ENCODE results near the gene NEO1. TPM values are rescaled to one million over a fixed set of nuclear protein-coding genes. Genes with fewer than 3 reads are reported as not detected.

The NEO1 gene
- polyA plus RNA-seq, 1 of the 3 experiments (the other 2 are of a cell fraction): 13.1 TPM

DNA sequence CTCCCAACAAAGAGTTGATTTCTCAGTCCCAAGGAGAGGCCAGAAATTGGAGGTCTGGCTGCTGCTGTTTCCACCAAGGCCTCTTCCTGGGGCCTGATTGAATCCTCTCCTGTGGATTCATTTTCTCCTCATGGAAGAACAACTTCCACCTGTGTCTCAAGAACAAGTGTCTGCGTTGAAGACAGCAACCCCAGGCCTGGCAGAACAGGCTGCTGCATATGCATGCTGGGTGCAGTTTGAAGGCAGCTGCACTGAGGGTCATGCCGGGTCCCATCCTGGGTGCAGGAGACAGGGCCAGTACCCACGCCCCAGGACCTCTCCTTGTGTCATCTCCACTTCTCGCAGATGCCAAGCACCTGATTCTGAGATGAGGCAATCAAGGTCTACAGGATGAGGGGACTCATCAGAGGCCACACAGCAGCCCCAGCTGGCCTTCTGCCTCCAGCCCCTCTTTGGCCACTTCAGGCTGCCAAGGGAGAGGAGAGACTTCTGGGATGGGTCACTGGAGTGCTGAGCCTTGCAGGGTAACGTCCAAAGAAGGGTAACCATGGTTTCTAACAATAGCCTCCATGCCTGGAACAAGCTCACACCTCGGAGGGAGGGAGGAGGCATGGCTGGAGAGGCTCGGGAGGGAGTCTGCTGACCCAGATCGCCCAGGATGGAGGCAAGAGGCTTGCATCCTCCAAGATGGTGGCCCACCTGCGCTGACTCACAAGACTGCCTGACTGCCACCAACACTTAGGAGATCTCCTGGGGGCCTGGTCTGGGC is 286.5 kb downstream of the NEO1 start (continued):
- TF ChIP-seq CTCF (IDR thresholded peaks at IDR 0.05) (no peak), JUND (IDR thresholded peaks at IDR 0.05) (no peak), GABPA (IDR thresholded peaks at IDR 0.05; ENCODE audit: low read depth) (no peak), ELF1 (IDR thresholded peaks at IDR 0.05) (no peak), IRF3 (IDR thresholded peaks at IDR 0.05; ENCODE audit: low read depth, low read length) (no peak)
- TF ChIP-seq, protein P1, sequence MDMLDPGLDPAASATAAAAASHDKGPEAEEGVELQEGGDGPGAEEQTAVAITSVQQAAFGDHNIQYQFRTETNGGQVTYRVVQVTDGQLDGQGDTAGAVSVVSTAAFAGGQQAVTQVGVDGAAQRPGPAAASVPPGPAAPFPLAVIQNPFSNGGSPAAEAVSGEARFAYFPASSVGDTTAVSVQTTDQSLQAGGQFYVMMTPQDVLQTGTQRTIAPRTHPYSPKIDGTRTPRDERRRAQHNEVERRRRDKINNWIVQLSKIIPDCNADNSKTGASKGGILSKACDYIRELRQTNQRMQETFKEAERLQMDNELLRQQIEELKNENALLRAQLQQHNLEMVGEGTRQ (IDR thresholded peaks at IDR 0.05; ENCODE audit: borderline replicate concordance, low read depth, low read length): no peak

DNA sequence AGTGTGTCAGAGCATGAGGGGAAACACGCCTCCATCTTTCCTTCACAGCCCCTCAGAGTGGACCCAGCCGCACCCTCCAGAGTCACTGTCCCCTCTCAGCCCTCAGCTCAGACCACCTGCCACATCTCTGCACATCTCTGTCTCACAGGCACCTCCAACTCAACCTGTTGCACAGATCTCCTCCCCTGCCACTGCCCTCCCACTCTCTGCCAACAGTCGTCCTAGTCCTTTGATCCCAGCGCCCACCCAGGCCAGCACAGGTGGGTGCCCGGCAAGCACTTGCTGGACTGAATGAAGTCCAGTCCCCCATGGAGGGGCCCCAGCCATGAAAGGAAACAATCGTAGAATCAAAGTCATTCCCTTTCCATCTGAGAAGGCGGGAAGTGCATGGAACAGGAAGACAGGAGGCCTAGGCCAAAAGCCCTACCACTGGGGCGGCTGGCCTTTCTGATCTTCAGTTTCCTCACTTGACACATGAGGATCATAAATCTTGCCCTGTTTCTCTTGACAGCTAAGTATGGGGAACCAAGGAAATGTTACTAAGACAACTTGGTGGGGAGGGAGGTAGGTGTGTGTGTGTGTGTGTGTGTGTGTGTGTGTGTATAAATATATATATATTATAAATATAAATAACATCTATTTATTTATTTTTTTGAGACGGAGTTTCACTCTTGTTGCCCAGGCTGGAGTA is 288.4 kb downstream of the NEO1 start:
- DNase-seq: no peak
- no peak overlapping the region for H3K4me2 ChIP-seq
- no peak overlapping the region for H3K27ac ChIP-seq (ENCODE audit: low read depth in 2 of 2, low read length in 1 of 2)
- no peak overlapping the region for H3K9ac ChIP-seq
- no peaks in the 10 kb centered on the region for H3F3A ChIP-seq (replicated peaks; ENCODE audit: insufficient read depth)
- no peaks in the 10 kb centered on the region for H3K9me2 ChIP-seq
- H3K4me3 ChIP-seq (ENCODE audit: low read depth in 2 of 2, low read length in 1 of 2): no peak overlapping the region
- H2AFZ ChIP-seq (ENCODE audit: low read depth): no peak overlapping the region
- H4K20me1 ChIP-seq (ENCODE audit: insufficient read depth): no peaks in the 10 kb centered on the region
- H3K4me1 ChIP-seq (ENCODE audit: control insufficient read depth in 1 of 2, insufficient read depth in 2 of 2, low read depth in 1 of 2, low read length in 1 of 2): peaks cover 0 to 4% of the 10 kb centered on the region in 2 experiments; a peak in 1 of 4 replicates
- TF ChIP-seq FOXM1 (IDR thresholded peaks at IDR 0.05; ENCODE audit: low read depth) (no peak), MXI1 (IDR thresholded peaks at IDR 0.05; ENCODE audit: low read depth, low read length) (no peak), SIN3A (IDR thresholded peaks at IDR 0.05; ENCODE audit: borderline replicate concordance, low read depth, low read length) (no peak), USF1 (IDR thresholded peaks at IDR 0.05; ENCODE audit: borderline replicate concordance, low read depth) (no peak)
- H3K27me3 ChIP-seq (ENCODE audit: insufficient read depth): no peaks in the 10 kb centered on the region; the same call in 1 of the 2 replicates
- no peaks in the 10 kb centered on the region for H3K9me3 ChIP-seq
- H3K79me2 ChIP-seq (ENCODE audit: insufficient read depth): no peaks in the 10 kb centered on the region
- H3K36me3 ChIP-seq (replicated peaks in 1 of 2; ENCODE audit: control insufficient read depth in 1 of 2, insufficient read depth in 2 of 2, low read length in 1 of 2): no peaks in the 10 kb centered on the region
- CTCF ChIA-PET: no interaction called here
- POLR2A ChIA-PET: no interaction called here
- WGBS (ENCODE audit: low lambda C conversion rate): 55% methylated on average over 9 of the region's 9 CpGs
